IMR-90 (cell line): Measurements from ENCODE around the gene USP26. TPM values are rescaled to one million over a fixed set of nuclear protein-coding genes. Genes with fewer than 3 reads are reported as not detected.

Experiments used
- ATAC-seq: fragments of 200-7000 bp; cut with Tn5 transposase; 2 replicates; pipeline ENCODE4 v1.9.1; 2020; ENCODE audit warnings: low read depth, mild to moderate bottlenecking, moderate library complexity
- BruUV-seq: library from RNA; stranded (reverse); fragments of 400-500 nt; replicated peaks from 2 replicates; lab custom pipeline; 2021; lab: Mats Ljungman, UMichigan
- CTCF ChIA-PET: fragments of 300-600 bp; formaldehyde crosslinking; extraction: SDS; loops from one replicate; lab custom pipeline; 2021; ENCODE audit warnings: antibody characterized with exemption; lab: Yijun Ruan, JAX
- POLR2A ChIA-PET: fragments of 300-600 bp; sonication (Branson Sonifier 250); formaldehyde crosslinking; loops from one replicate; lab custom pipeline; 2022; ENCODE audit warnings: antibody characterized with exemption; ENCODE audit not compliant: unreplicated experiment; lab: Charles Lee
- DNase-seq: peaks from one replicate; pipeline ENCODE4 v3.0.0; 2013
- H2AFZ ChIP-seq: replicated peaks from 2 replicates; pipeline ENCODE3; 2013; ENCODE audit warnings: low read length, mild to moderate bottlenecking; ENCODE audit not compliant: poor library complexity
- H2AK5ac ChIP-seq: 2 replicates; pipeline ENCODE4 v1.6.1; 2013; ENCODE audit warnings: low read depth, low read length, inconsistent platforms
- H2AK9ac ChIP-seq: replicated peaks from 2 replicates; pipeline ENCODE3; 2013; ENCODE audit warnings: mild to moderate bottlenecking, low read depth, low read length, moderate library complexity; ENCODE audit not compliant: poor library complexity
- H2BK120ac ChIP-seq: 2 replicates; pipeline ENCODE4 v1.6.1; 2013; ENCODE audit warnings: low read depth, low read length, inconsistent platforms
- H2BK15ac ChIP-seq: 3 replicates; pipeline ENCODE4 v1.6.1; 2013; ENCODE audit warnings: low read depth, low read length, inconsistent platforms
- H2BK20ac ChIP-seq: 2 replicates; pipeline ENCODE4 v1.6.1; 2013; ENCODE audit warnings: low read depth, mild to moderate bottlenecking, inconsistent platforms, low read length, moderate library complexity
- H2BK5ac ChIP-seq: 2 replicates; pipeline ENCODE4 v1.6.1; 2013; ENCODE audit warnings: mild to moderate bottlenecking, low read depth, low read length, inconsistent platforms; ENCODE audit not compliant: poor library complexity, severe bottlenecking
- H3K14ac ChIP-seq: replicated peaks from 2 replicates; pipeline ENCODE4 v1.6.1; 2013; ENCODE audit warnings: low read depth, low read length, inconsistent platforms
- H3K18ac ChIP-seq: 2 replicates; pipeline ENCODE4 v1.6.1; 2013; ENCODE audit warnings: low read depth, low read length, control low read depth
- H3K23ac ChIP-seq: 2 replicates; pipeline ENCODE4 v1.6.1; 2013; ENCODE audit warnings: low read depth, low read length, inconsistent platforms
- H3K27ac ChIP-seq: 2 replicates; pipeline ENCODE4 v1.5.1; 2013; ENCODE audit warnings: mild to moderate bottlenecking, control low read depth, low read length; ENCODE audit not compliant: insufficient read depth
- H3K27me3 ChIP-seq: 2 replicates; pipeline ENCODE4 v1.6.1; 2013; ENCODE audit warnings: low read length; ENCODE audit not compliant: control insufficient read depth, insufficient read depth
- H3K36me3 ChIP-seq: 2 replicates; pipeline ENCODE4 v1.6.1; 2013; ENCODE audit warnings: low read length, mixed read lengths; ENCODE audit not compliant: control insufficient read depth, insufficient read depth
- H3K4ac ChIP-seq: 2 replicates; pipeline ENCODE4 v1.6.1; 2013; ENCODE audit warnings: low read depth, low read length, inconsistent platforms
- H3K4me1 ChIP-seq: 2 replicates; pipeline ENCODE4 v1.6.1; 2013; ENCODE audit warnings: low read length, mixed read lengths; ENCODE audit not compliant: control insufficient read depth, insufficient read depth
- H3K4me2 ChIP-seq: 2 replicates; pipeline ENCODE4 v1.6.1; 2013; ENCODE audit warnings: low read depth, mild to moderate bottlenecking, control low read depth, low read length, moderate library complexity
- H3K4me3 ChIP-seq: 2 replicates; pipeline ENCODE4 v1.5.1; 2013; ENCODE audit warnings: low read depth, mild to moderate bottlenecking, control low read depth, low read length, moderate library complexity; ENCODE audit not compliant: insufficient read depth
- H3K56ac ChIP-seq: 2 replicates; pipeline ENCODE4 v1.6.1; 2013; ENCODE audit warnings: low read length, inconsistent platforms; ENCODE audit not compliant: insufficient read depth; ENCODE audit errors: extremely low read depth
- H3K79me1 ChIP-seq, 2 experiments: 2 replicates each; pipeline ENCODE4 v1.6.1; 2013; ENCODE audit warnings: low read length in 2 of 2, inconsistent platforms in 1 of 2, low read depth in 1 of 2
- H3K9ac ChIP-seq: 2 replicates; pipeline ENCODE4 v1.6.1; 2013; ENCODE audit warnings: low read depth, low read length, control low read depth
- H3K9me1 ChIP-seq: 2 replicates; pipeline ENCODE4 v1.6.1; 2013; ENCODE audit warnings: low read length, inconsistent platforms; ENCODE audit not compliant: insufficient read depth
- H3K9me3 ChIP-seq: 2 replicates; pipeline ENCODE4 v1.6.1; 2013; ENCODE audit warnings: low read length; ENCODE audit not compliant: control insufficient read depth, insufficient read depth
- H4K20me1 ChIP-seq: 2 replicates; pipeline ENCODE4 v1.6.1; 2013; ENCODE audit warnings: low read length, inconsistent platforms; ENCODE audit not compliant: insufficient read depth
- H4K5ac ChIP-seq: 2 replicates; pipeline ENCODE4 v1.6.1; 2013; ENCODE audit warnings: mild to moderate bottlenecking, low read depth, low read length, control low read depth
- H4K8ac ChIP-seq, 2 experiments: 2 replicates each; pipeline ENCODE4 v1.6.1; 2013; ENCODE audit warnings: low read depth in 2 of 2, low read length in 2 of 2, control low read depth in 1 of 2, inconsistent platforms in 1 of 2
- H4K91ac ChIP-seq: 2 replicates; pipeline ENCODE4 v1.6.1; 2013; ENCODE audit warnings: low read depth, low read length, inconsistent platforms; ENCODE audit not compliant: insufficient read depth
- BHLHE40 ChIP-seq: fragments of 150-350 bp; IDR thresholded peaks from 2 replicates; pipeline ENCODE4 v1.6.1; 2016; ENCODE audit warnings: mild to moderate bottlenecking, low read depth, low read length
- CEBPB ChIP-seq: IDR thresholded peaks from 2 replicates; pipeline ENCODE4 v1.6.1; 2012; ENCODE audit warnings: low read depth, low read length, improper control_type of control experiment
- FOS ChIP-seq: fragments of 150-350 bp; IDR thresholded peaks from 2 replicates; pipeline ENCODE4 v1.6.1; 2016; ENCODE audit warnings: low read depth, low read length
- MAZ ChIP-seq: IDR thresholded peaks from 2 replicates; pipeline ENCODE4 v1.6.1; 2012; ENCODE audit warnings: low read depth, mild to moderate bottlenecking, low read length, improper control_type of control experiment, moderate library complexity, borderline replicate concordance
- MXI1 ChIP-seq: IDR thresholded peaks from 2 replicates; pipeline ENCODE4 v1.6.1; 2012; ENCODE audit warnings: low read depth, mild to moderate bottlenecking, low read length, moderate library complexity, borderline replicate concordance
- NFE2L2 ChIP-seq: fragments of 150-350 bp; IDR thresholded peaks from 2 replicates; pipeline ENCODE4 v1.6.1; 2016; ENCODE audit warnings: low read depth, mild to moderate bottlenecking, low read length
- RAD21 ChIP-seq: IDR thresholded peaks from 2 replicates; pipeline ENCODE4 v1.6.1; 2012; ENCODE audit warnings: low read length, improper control_type of control experiment
- SMC3 ChIP-seq: fragments of 150-350 bp; IDR thresholded peaks from 2 replicates; pipeline ENCODE4 v1.6.1; 2016; ENCODE audit warnings: low read depth, mild to moderate bottlenecking, antibody characterized with exemption, low read length, moderate library complexity
- WGBS, 2 experiments: methylation state at CpG; one replicate each; pipeline versions ENCODE4 v1.1.5 to v1.1.7; 2013; ENCODE audit warnings: missing lambda C conversion rate in 2 of 2; ENCODE audit not compliant: insufficient read length in 1 of 2; ENCODE audit errors: extremely low coverage in 2 of 2; 5-methylcytosine and 5-hydroxymethylcytosine counted together
- dilution Hi-C: fragments of 300-500 bp; cut with HindIII; formaldehyde crosslinking; loops from one replicate; pipeline ENCODE4 v1.14.3; 2018; ENCODE audit warnings: low sequenced_read_pairs; ENCODE audit not compliant: unreplicated experiment
- in situ Hi-C: fragments of 300-500 bp; cut with MboI; formaldehyde crosslinking; loops from 3 replicates; pipeline ENCODE4 v1.14.3; 2019; ENCODE audit warnings: low sequenced_read_pairs, inconsistent platforms, mixed read lengths
- intact Hi-C: fragments of 100-400 bp; cut with micrococcal nuclease; formaldehyde crosslinking; loops from 2 replicates; pipeline ENCODE4 v1.10.0; 2022
- polyA plus RNA-seq, 3 experiments: library from polyadenylated mRNA; depleted of rRNA; stranded (reverse); fragments of >200 nt; gene quantifications; 2 replicates each; pipeline ENCODE4 v1.2.3, GENCODE V29; 2012; ENCODE audit warnings: low replicate concordance in 1 of 3
- total RNA-seq: library from RNA; depleted of rRNA; stranded (reverse); fragments of >200 nt; gene quantifications from 2 replicates; pipeline ENCODE4 v1.2.3, GENCODE V29; 2012
- TF ChIP-seq, protein P1 (sequence below): fragments of 150-350 bp; IDR thresholded peaks from 2 replicates; pipeline ENCODE4 v1.6.1; 2017; ENCODE audit warnings: mild to moderate bottlenecking, antibody characterized with exemption, low read length, low read depth

The USP26 gene
- total and polyA plus RNA-seq, 2 of the 4 experiments (the other 2 are of a cell fraction): not detected

DNA sequence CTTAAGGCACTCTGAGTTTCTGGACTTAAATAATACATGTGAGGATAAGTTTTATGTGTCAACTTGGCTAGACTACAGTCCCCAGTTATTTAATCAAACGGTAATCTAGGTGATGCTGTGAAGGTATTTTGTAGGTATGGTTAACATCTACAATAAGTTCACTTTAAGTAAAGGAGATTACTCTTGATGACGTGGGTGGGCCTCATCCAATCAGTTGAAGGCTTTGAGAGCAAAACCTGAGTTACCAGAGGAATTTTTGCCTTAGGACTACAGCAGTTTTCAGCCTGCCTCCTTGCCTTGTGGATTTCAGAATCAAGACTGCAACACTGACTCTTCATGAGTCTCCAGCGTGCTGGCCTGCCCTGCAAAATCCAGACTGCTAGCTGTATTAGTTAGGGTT lies 78.7 kb downstream of the USP26 start:
- ATAC-seq (no peak), DNase-seq (no peak)
- no peak overlapping the region for H3K14ac ChIP-seq
- no peak overlapping the region for H3K4ac ChIP-seq
- H2BK120ac ChIP-seq: no peak overlapping the region
- no peaks in the 10 kb centered on the region for H3K79me1 ChIP-seq
- dilution Hi-C loops (no loop called here), intact Hi-C loops (no loop called here), in situ Hi-C loops (no loop called here)
- POLR2A ChIA-PET: no interaction called here
- H2BK20ac ChIP-seq: no peak overlapping the region
- CTCF ChIA-PET: no interaction called here
- H3K56ac ChIP-seq: no peak overlapping the region
- H2BK15ac ChIP-seq: no peak overlapping the region
- no peak overlapping the region for H4K91ac ChIP-seq
- no peaks in the 10 kb centered on the region for H3K4me1 ChIP-seq
- H4K20me1 ChIP-seq: no peaks in the 10 kb centered on the region
- no peaks in the 10 kb centered on the region for H3K36me3 ChIP-seq
- H3K9me3 ChIP-seq: no peaks in the 10 kb centered on the region
- H3K27ac ChIP-seq: no peak overlapping the region
- no peak overlapping the region for H3K9ac ChIP-seq
- H3K23ac ChIP-seq: no peak overlapping the region
- no peak overlapping the region for H4K8ac ChIP-seq
- no peaks in the 10 kb centered on the region for H3K9me1 ChIP-seq
- no peak overlapping the region for H2AK5ac ChIP-seq
- no CpG with 5 or more reads among the region's 3 CpGs for WGBS, 2 experiments
- no peak overlapping the region for H3K4me2 ChIP-seq
- H3K18ac ChIP-seq: no peak overlapping the region
- H3K4me3 ChIP-seq: no peak overlapping the region
- H2AK9ac ChIP-seq: no peak overlapping the region
- no peak overlapping the region for H2BK5ac ChIP-seq
- no TSS peak for BruUV-seq
- H2AFZ ChIP-seq: no peak overlapping the region
- H4K5ac ChIP-seq: no peak overlapping the region
- no peak for TF ChIP-seq CEBPB
- TF ChIP-seq BHLHE40: no peak
- no peak for TF ChIP-seq MXI1
- TF ChIP-seq RAD21: no peak
- TF ChIP-seq, protein P1, sequence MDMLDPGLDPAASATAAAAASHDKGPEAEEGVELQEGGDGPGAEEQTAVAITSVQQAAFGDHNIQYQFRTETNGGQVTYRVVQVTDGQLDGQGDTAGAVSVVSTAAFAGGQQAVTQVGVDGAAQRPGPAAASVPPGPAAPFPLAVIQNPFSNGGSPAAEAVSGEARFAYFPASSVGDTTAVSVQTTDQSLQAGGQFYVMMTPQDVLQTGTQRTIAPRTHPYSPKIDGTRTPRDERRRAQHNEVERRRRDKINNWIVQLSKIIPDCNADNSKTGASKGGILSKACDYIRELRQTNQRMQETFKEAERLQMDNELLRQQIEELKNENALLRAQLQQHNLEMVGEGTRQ: no peak
- TF ChIP-seq FOS: no peak
- TF ChIP-seq NFE2L2: no peak
- no peak for TF ChIP-seq SMC3
- no peak for TF ChIP-seq MAZ
- H3K27me3 ChIP-seq: no peaks in the 10 kb centered on the region; the same call in 1 of the 2 replicates
